Astrocyte (in vitro differentiated cells and primary cell): ENCODE data around the gene SNX3.

ENCODE experiments used
- EZH2 ChIP-seq: IDR thresholded peaks from 2 replicates; pipeline ENCODE4 v1.6.1; 2012; ENCODE audit warnings: mild to moderate bottlenecking, low read length, inconsistent platforms; ENCODE audit not compliant: insufficient read depth
- TF ChIP-seq, protein P1 (sequence below): IDR thresholded peaks from 2 replicates; pipeline ENCODE4 v1.5.1; 2011; ENCODE audit warnings: low read depth, mild to moderate bottlenecking, inconsistent platforms, low read length, moderate library complexity; ENCODE audit not compliant: insufficient read depth

DNA sequence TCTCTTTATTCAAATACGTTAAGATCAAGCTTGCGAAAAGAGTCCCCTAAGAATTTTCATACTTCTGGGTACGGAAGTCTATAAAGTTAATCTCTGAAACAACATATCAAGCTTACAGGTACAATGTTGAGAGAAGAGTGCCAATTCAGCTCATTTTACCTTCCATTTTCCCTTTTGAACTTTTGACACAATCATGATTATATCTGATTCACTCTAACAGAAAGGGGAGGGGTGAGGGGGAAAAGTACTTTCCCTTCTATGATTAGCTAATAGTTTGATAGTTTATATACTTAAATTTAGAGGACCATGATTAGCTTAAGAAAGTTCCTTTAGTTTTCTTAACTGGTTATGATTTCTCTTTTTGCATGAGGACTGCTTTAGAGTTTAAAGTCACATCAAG, 33.5 kb downstream of the SNX3 start:
- TF ChIP-seq, protein P1, sequence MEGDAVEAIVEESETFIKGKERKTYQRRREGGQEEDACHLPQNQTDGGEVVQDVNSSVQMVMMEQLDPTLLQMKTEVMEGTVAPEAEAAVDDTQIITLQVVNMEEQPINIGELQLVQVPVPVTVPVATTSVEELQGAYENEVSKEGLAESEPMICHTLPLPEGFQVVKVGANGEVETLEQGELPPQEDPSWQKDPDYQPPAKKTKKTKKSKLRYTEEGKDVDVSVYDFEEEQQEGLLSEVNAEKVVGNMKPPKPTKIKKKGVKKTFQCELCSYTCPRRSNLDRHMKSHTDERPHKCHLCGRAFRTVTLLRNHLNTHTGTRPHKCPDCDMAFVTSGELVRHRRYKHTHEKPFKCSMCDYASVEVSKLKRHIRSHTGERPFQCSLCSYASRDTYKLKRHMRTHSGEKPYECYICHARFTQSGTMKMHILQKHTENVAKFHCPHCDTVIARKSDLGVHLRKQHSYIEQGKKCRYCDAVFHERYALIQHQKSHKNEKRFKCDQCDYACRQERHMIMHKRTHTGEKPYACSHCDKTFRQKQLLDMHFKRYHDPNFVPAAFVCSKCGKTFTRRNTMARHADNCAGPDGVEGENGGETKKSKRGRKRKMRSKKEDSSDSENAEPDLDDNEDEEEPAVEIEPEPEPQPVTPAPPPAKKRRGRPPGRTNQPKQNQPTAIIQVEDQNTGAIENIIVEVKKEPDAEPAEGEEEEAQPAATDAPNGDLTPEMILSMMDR: no peak
- no peak for TF ChIP-seq EZH2
